Fibroblast of lung (primary cell): ENCODE results near the gene EML1. TPM values are rescaled to one million over a fixed set of nuclear protein-coding genes. Genes with fewer than 3 reads are reported as not detected.
A peak's percentile ranks its signal among the peaks of the same experiment; 100 is the strongest.

Experiments
- DNase-seq, 2 donors: peaks; one replicate each; pipeline versions ENCODE4 v3.0.0 to v3.0.0-alpha.2; 2010; ENCODE audit warnings: low read depth in 2 of 2
- H2AFZ ChIP-seq: 2 replicates; pipeline ENCODE4 v1.5.1; 2012; ENCODE audit warnings: low read length, control low read depth, inconsistent platforms
- H3K27ac ChIP-seq: 2 replicates; pipeline ENCODE4 v1.5.1; 2011; ENCODE audit warnings: low read length, control low read depth; ENCODE audit not compliant: insufficient read depth
- H3K27me3 ChIP-seq: 2 replicates; pipeline ENCODE4 v1.5.1; 2011; ENCODE audit warnings: mild to moderate bottlenecking, low read length; ENCODE audit not compliant: control insufficient read depth, insufficient read depth
- H3K36me3 ChIP-seq: 2 replicates; pipeline ENCODE4 v1.5.1; 2011; ENCODE audit warnings: low read length; ENCODE audit not compliant: control insufficient read depth, insufficient read depth
- H3K4me1 ChIP-seq: 2 replicates; pipeline ENCODE4 v1.5.1; 2011; ENCODE audit warnings: low read length; ENCODE audit not compliant: control insufficient read depth, insufficient read depth; ENCODE audit errors: extremely low read depth
- H3K4me2 ChIP-seq: 2 replicates; pipeline ENCODE4 v1.5.1; 2011; ENCODE audit warnings: low read length, control low read depth; ENCODE audit not compliant: insufficient read depth; ENCODE audit errors: extremely low read depth
- H3K4me3 ChIP-seq, 4 experiments: fragments of 200-600 bp in 1 of 4; sonication (generic) in 1 of 4; replicated peaks in 1 of 4; 2 replicates each; pipeline ENCODE4 v1.5.1; 2011 to 2016; ENCODE audit warnings: low read length in 4 of 4, low read depth in 3 of 4, mild to moderate bottlenecking in 3 of 4, control low read depth in 2 of 4, inconsistent platforms in 1 of 4, mixed read lengths in 1 of 4; ENCODE audit not compliant: insufficient read depth in 1 of 4; ENCODE audit errors: control extremely low read depth in 1 of 4
- H3K79me2 ChIP-seq: 2 replicates; pipeline ENCODE4 v1.5.1; 2012; ENCODE audit warnings: mild to moderate bottlenecking, low read length, inconsistent platforms; ENCODE audit not compliant: control insufficient read depth, insufficient read depth
- H3K9ac ChIP-seq: 2 replicates; pipeline ENCODE4 v1.5.1; 2011; ENCODE audit warnings: mild to moderate bottlenecking, low read length, control low read depth; ENCODE audit not compliant: insufficient read depth
- H3K9me3 ChIP-seq: 2 replicates; pipeline ENCODE4 v1.5.1; 2012; ENCODE audit warnings: low read depth, low read length; ENCODE audit not compliant: control insufficient read depth, insufficient read depth
- H4K20me1 ChIP-seq: 2 replicates; pipeline ENCODE4 v1.5.1; 2011; ENCODE audit warnings: low read length; ENCODE audit not compliant: control insufficient read depth, insufficient read depth; ENCODE audit errors: extremely low read depth
- EZH2 ChIP-seq: IDR thresholded peaks from 2 replicates; pipeline ENCODE4 v1.5.1; 2012; ENCODE audit warnings: low read length, control low read depth, mild to moderate bottlenecking; ENCODE audit errors: missing control alignments
- polyA plus RNA-seq, 2 donors: library from polyadenylated mRNA; depleted of rRNA in 1 of 2; stranded (reverse) in 1 of 2; unstranded in 1 of 2; fragments of >200 nt; gene quantifications; 2 replicates each; pipeline ENCODE4 v1.2.1, GENCODE V29; 2011 to 2012; ENCODE audit warnings: missing spikeins in 1 of 2
- total RNA-seq: library from RNA; depleted of rRNA; stranded (reverse); fragments of >200 nt; gene quantifications from 2 replicates; pipeline ENCODE4 v1.2.1, GENCODE V29; 2014
- TF ChIP-seq, protein P1 (sequence below), 2 donors: IDR thresholded peaks in 1 of 2; conservative IDR thresholded peaks in 1 of 2; 1 replicate in 1 of 2; 2 replicates in 1 of 2; pipeline ENCODE4 v1.5.1; 2011 to 2012; ENCODE audit warnings: low read length in 2 of 2, control low read depth in 1 of 2, inconsistent platforms in 1 of 2, low read depth in 1 of 2, mild to moderate bottlenecking in 1 of 2

EML1 gene
- total and polyA plus RNA-seq, 2 donors (not counting 1 experiment from before 2014, with no cell fraction given) = 22.4 to 74.5 TPM

- Histone ChIP-seq H3K36me3 (no peaks in the 10 kb centered on the region), H2AFZ (no peak overlapping the region), H3K27ac (no peak overlapping the region), H3K4me2 (no peak overlapping the region), H3K4me1 (no peaks in the 10 kb centered on the region), H3K79me2 (no peaks in the 10 kb centered on the region), H3K27me3 (no peaks in the 10 kb centered on the region), H3K9ac (no peak overlapping the region), H3K9me3 (no peaks in the 10 kb centered on the region), H4K20me1 (no peaks in the 10 kb centered on the region), H3K4me3 (no peak overlapping the region)
- TF ChIP-seq, protein P1, sequence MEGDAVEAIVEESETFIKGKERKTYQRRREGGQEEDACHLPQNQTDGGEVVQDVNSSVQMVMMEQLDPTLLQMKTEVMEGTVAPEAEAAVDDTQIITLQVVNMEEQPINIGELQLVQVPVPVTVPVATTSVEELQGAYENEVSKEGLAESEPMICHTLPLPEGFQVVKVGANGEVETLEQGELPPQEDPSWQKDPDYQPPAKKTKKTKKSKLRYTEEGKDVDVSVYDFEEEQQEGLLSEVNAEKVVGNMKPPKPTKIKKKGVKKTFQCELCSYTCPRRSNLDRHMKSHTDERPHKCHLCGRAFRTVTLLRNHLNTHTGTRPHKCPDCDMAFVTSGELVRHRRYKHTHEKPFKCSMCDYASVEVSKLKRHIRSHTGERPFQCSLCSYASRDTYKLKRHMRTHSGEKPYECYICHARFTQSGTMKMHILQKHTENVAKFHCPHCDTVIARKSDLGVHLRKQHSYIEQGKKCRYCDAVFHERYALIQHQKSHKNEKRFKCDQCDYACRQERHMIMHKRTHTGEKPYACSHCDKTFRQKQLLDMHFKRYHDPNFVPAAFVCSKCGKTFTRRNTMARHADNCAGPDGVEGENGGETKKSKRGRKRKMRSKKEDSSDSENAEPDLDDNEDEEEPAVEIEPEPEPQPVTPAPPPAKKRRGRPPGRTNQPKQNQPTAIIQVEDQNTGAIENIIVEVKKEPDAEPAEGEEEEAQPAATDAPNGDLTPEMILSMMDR (conservative IDR thresholded peaks at IDR 0.05 in 1 of 2, IDR thresholded peaks at IDR 0.05 in 1 of 2; ENCODE audit: low read depth in 1 of 2, low read length in 2 of 2) = no peak
- TF ChIP-seq EZH2 = no peak
- no peak for DNase-seq
These were observed 138.1 kb downstream of the EML1 start for GRCh38 chr14:99931308-99931707.

- H3K79me2 ChIP-seq = no peaks in the 10 kb centered on the region
- no peak overlapping the region for H3K9ac ChIP-seq
- no peak overlapping the region for H3K27ac ChIP-seq
- H3K4me3 ChIP-seq = no peak overlapping the region
- no peaks in the 10 kb centered on the region for H3K9me3 ChIP-seq
- no peaks in the 10 kb centered on the region for H3K36me3 ChIP-seq
- no peak overlapping the region for H3K4me2 ChIP-seq
- no peak for TF ChIP-seq EZH2
- TF ChIP-seq, protein P1 (conservative IDR thresholded peaks at IDR 0.05 in 1 of 2, IDR thresholded peaks at IDR 0.05 in 1 of 2; ENCODE audit: low read depth in 1 of 2, low read length in 2 of 2) = no peak
- peak in 1 of 2 donors; percentile 85 for DNase-seq
- H3K27me3 ChIP-seq = no peaks in the 10 kb centered on the region
- no peaks in the 10 kb centered on the region for H3K4me1 ChIP-seq
- no peak overlapping the region for H2AFZ ChIP-seq
- no peaks in the 10 kb centered on the region for H4K20me1 ChIP-seq
These were observed 142.8 kb downstream of the EML1 start for GRCh38 chr14:99936056-99936455.

DNA sequence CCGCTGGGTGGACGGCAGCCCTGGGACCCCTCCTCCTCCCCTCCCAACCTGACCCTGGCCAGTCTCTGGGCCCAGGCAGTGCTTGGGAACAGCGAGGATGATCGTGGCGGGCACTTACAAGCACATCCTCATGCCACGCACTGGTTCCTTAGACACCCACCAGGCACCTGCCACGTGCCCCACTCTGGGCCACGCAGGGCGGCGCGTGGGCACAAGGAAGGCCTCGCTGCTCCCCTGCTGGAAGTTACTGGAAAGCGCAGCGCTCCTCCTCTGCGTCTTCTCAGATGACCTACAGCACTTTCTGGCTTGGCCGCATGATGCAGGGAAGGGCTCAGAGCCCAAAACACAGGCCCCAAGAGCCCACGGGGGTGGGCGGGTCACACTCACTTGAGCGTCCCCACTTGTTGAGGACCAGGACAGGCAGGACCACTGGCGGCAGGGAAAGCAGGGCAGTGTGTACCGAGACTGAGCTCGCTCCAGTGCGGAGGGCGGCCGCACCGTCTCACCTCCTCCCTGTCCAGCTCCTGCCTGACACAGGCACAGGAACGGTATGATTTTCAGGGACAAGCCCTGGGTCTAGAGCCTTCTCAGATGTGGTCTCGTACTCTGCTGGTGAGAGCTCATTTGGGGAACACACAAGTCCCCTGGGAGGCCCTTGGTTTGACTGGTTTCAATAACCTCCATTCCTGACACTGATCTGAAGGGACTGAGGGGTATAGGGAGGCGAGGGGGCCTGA lies 143.7 kb downstream of the EML1 start:
- H3K9ac ChIP-seq = no peak overlapping the region
- H4K20me1 ChIP-seq = no peaks in the 10 kb centered on the region
- no peaks in the 10 kb centered on the region for H3K27me3 ChIP-seq
- no peak overlapping the region for H3K4me2 ChIP-seq
- no peaks in the 10 kb centered on the region for H3K36me3 ChIP-seq
- H3K4me3 ChIP-seq = no peak overlapping the region
- H2AFZ ChIP-seq = no peak overlapping the region
- H3K79me2 ChIP-seq = no peaks in the 10 kb centered on the region
- no peaks in the 10 kb centered on the region for H3K9me3 ChIP-seq
- H3K27ac ChIP-seq = no peak overlapping the region
- no peak for TF ChIP-seq EZH2
- TF ChIP-seq, protein P1 (conservative IDR thresholded peaks at IDR 0.05 in 1 of 2, IDR thresholded peaks at IDR 0.05 in 1 of 2; ENCODE audit: low read depth in 1 of 2, low read length in 2 of 2) = no peak
- no peak for DNase-seq
- H3K4me1 ChIP-seq = no peaks in the 10 kb centered on the region
